OCI-LY3 (cell line): ENCODE measurements around the gene DAAM2.

Source experiments
- H2AFZ ChIP-seq: fragments of 200-600, 300-600 bp; shearing (Covaris generic); 2 replicates; pipeline ENCODE4 v1.6.0; 2014; ENCODE audit warnings: antibody characterized with exemption, low read depth, low read length
- H3K27ac ChIP-seq: fragments of 200-600, 300-600 bp; sonication (generic); 2 replicates; pipeline ENCODE4 v1.5.1; 2014; ENCODE audit warnings: mild to moderate bottlenecking, low read length, moderate library complexity, mixed read lengths
- H3K27me3 ChIP-seq: fragments of 200-600, 300-600 bp; sonication (generic); 2 replicates; pipeline ENCODE4 v1.6.1; 2014; ENCODE audit warnings: low read depth, low read length, mixed read lengths
- H3K36me3 ChIP-seq: fragments of 200-600, 300-600 bp; sonication (generic); replicated peaks from 2 replicates; pipeline ENCODE3; 2014; ENCODE audit warnings: low read depth, low read length, mixed read lengths
- H3K4me1 ChIP-seq: fragments of 300-600, 200-600 bp; sonication (generic); 2 replicates; pipeline ENCODE4 v1.6.1; 2014; ENCODE audit warnings: low read length, mixed read lengths
- H3K4me2 ChIP-seq: fragments of 200-600, 300-600 bp; sonication (generic); 2 replicates; pipeline ENCODE4 v1.6.1; 2014; ENCODE audit warnings: low read length, mixed read lengths
- H3K4me3 ChIP-seq: fragments of 300-600, 200-600 bp; sonication (generic); 2 replicates; pipeline ENCODE4 v1.5.1; 2014; ENCODE audit warnings: antibody characterized with exemption, mild to moderate bottlenecking, low read length, moderate library complexity
- H3K79me2 ChIP-seq: fragments of 300-600, 200-600 bp; shearing (Covaris generic); 2 replicates; pipeline ENCODE4 v1.6.1; 2014; ENCODE audit warnings: mild to moderate bottlenecking, low read length, mixed read lengths
- H3K9ac ChIP-seq: fragments of 300-600, 200-600 bp; shearing (Covaris generic); 2 replicates; pipeline ENCODE4 v1.6.0; 2014; ENCODE audit warnings: mild to moderate bottlenecking, low read length, moderate library complexity
- H3K9me3 ChIP-seq: fragments of 200-600, 300-600 bp; shearing (Covaris generic); 2 replicates; pipeline ENCODE4 v1.6.1; 2014; ENCODE audit warnings: low read length, mixed read lengths; ENCODE audit not compliant: insufficient read depth
- H4K20me1 ChIP-seq: fragments of 200-600, 300-600 bp; sonication (generic); 2 replicates; pipeline ENCODE4 v1.6.1; 2016; ENCODE audit warnings: low read length, mixed read lengths; ENCODE audit not compliant: insufficient read depth
- EZH2phosphoT487 ChIP-seq: fragments of 200-600 bp; shearing (Covaris generic); IDR thresholded peaks from 2 replicates; pipeline ENCODE4 v1.6.1; 2018; ENCODE audit warnings: antibody characterized with exemption, mixed run types, low read depth
- TF ChIP-seq, protein P1 (sequence below): fragments of 200-600, 300-600 bp; sonication (generic); IDR thresholded peaks from 2 replicates; pipeline ENCODE4 v1.5.1; 2014; ENCODE audit warnings: antibody characterized with exemption, low read length, low read depth

DAAM2 gene

DNA sequence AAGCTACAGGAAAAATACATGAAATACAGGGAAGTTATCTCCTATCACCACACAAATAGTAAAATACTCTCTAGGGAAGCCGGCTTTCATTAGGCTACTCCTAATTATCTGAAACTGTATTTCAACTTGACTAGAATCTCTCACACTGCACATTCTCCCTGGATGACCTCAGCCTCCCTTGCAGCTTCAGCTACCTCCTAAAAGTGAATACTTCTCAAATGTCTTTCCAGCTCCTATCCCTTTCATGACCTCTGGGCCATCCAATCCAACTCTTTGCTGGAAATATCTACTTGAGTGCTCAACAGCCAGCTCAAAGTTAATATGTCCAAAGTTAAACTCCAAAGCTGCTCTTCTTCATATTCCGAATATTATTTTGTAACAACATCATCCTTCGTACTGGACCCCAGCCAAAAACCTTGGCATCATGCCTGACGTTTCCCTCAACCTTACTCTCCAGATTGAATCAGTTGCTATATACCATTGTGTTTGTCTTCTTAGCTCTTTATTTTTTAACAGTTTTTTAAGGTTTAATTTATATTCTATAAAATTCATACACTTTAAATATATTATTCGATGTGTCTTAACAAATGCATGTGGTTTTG is 37.6 kb upstream of the DAAM2 start:
- no peaks in the 10 kb centered on the region for H4K20me1 ChIP-seq
- no peaks in the 10 kb centered on the region for H3K79me2 ChIP-seq
- no peak overlapping the region for H2AFZ ChIP-seq
- no peak overlapping the region for H3K4me2 ChIP-seq
- peaks cover 8% of the 10 kb centered on the region; the same call in 1 of the 2 replicates for H3K27me3 ChIP-seq
- no peaks in the 10 kb centered on the region for H3K36me3 ChIP-seq
- no peak overlapping the region for H3K9ac ChIP-seq
- H3K4me1 ChIP-seq: peaks cover 7% of the 10 kb centered on the region; the same call in 1 of the 2 replicates
- H3K27ac ChIP-seq: no peak overlapping the region
- H3K9me3 ChIP-seq: no peaks in the 10 kb centered on the region
- TF ChIP-seq EZH2phosphoT487: no peak
- TF ChIP-seq, protein P1, sequence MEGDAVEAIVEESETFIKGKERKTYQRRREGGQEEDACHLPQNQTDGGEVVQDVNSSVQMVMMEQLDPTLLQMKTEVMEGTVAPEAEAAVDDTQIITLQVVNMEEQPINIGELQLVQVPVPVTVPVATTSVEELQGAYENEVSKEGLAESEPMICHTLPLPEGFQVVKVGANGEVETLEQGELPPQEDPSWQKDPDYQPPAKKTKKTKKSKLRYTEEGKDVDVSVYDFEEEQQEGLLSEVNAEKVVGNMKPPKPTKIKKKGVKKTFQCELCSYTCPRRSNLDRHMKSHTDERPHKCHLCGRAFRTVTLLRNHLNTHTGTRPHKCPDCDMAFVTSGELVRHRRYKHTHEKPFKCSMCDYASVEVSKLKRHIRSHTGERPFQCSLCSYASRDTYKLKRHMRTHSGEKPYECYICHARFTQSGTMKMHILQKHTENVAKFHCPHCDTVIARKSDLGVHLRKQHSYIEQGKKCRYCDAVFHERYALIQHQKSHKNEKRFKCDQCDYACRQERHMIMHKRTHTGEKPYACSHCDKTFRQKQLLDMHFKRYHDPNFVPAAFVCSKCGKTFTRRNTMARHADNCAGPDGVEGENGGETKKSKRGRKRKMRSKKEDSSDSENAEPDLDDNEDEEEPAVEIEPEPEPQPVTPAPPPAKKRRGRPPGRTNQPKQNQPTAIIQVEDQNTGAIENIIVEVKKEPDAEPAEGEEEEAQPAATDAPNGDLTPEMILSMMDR: no peak
- H3K4me3 ChIP-seq: no peak overlapping the region

DNA sequence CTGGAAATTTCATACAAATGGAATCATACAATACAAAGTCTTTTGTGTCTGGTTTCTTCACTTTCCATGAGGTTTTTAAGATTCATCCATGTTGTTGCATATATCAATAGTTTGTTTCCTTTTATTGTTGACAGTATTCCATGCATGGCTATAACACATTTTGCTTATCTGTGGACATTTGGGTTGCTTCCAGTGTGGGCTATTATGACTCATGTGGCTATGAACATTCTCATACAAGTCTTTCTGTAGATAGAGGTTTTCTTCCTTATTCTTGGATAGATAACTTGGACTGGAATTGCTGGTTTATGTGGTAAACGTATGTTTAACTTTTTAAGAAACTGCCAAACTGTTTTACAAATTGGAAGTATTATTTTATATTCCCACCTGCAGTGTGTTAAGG is 36.9 kb upstream of the DAAM2 start:
- peaks cover 7% of the 10 kb centered on the region; the same call in 1 of the 2 replicates for H3K4me1 ChIP-seq
- H3K4me2 ChIP-seq: no peak overlapping the region
- no peak overlapping the region for H3K4me3 ChIP-seq
- no peak overlapping the region for H3K27ac ChIP-seq
- no peak overlapping the region for H2AFZ ChIP-seq
- H3K27me3 ChIP-seq: peaks cover 9% of the 10 kb centered on the region; the same call in 1 of the 2 replicates
- no peaks in the 10 kb centered on the region for H3K9me3 ChIP-seq
- H3K79me2 ChIP-seq: no peaks in the 10 kb centered on the region
- H3K9ac ChIP-seq: no peak overlapping the region
- H4K20me1 ChIP-seq: no peaks in the 10 kb centered on the region
- TF ChIP-seq, protein P1: no peak
- no peak for TF ChIP-seq EZH2phosphoT487
- H3K36me3 ChIP-seq: no peaks in the 10 kb centered on the region

DNA sequence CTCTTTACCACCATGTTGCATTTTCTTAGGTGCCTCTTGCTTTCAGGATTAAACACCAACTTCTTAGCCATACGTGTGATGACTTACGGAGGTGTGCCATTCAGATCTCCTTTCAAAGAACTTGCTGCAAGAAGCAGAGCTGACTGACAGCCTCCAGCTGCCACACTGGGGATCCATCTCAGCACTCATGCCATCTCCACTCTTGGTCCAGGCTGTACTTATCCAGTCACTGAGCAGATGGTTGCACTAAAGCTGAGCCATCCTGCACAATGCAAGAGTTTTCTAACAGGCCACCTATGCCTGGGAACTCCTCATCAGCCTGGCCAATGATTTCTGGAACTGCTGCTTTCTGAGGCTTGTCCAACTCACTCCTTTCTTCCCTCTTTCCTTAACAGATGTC is 35.6 kb upstream of the DAAM2 start:
- H3K27me3 ChIP-seq: peaks cover 9% of the 10 kb centered on the region; the same call in 1 of the 2 replicates
- H4K20me1 ChIP-seq: no peaks in the 10 kb centered on the region
- H3K9me3 ChIP-seq: no peaks in the 10 kb centered on the region
- no peak overlapping the region for H3K9ac ChIP-seq
- peaks cover 7% of the 10 kb centered on the region; the same call in 1 of the 2 replicates for H3K4me1 ChIP-seq
- no peaks in the 10 kb centered on the region for H3K36me3 ChIP-seq
- H3K4me3 ChIP-seq: no peak overlapping the region
- no peak overlapping the region for H2AFZ ChIP-seq
- no peak overlapping the region for H3K27ac ChIP-seq
- H3K79me2 ChIP-seq: no peaks in the 10 kb centered on the region
- TF ChIP-seq, protein P1: no peak
- TF ChIP-seq EZH2phosphoT487: no peak
- H3K4me2 ChIP-seq: no peak overlapping the region

DNA sequence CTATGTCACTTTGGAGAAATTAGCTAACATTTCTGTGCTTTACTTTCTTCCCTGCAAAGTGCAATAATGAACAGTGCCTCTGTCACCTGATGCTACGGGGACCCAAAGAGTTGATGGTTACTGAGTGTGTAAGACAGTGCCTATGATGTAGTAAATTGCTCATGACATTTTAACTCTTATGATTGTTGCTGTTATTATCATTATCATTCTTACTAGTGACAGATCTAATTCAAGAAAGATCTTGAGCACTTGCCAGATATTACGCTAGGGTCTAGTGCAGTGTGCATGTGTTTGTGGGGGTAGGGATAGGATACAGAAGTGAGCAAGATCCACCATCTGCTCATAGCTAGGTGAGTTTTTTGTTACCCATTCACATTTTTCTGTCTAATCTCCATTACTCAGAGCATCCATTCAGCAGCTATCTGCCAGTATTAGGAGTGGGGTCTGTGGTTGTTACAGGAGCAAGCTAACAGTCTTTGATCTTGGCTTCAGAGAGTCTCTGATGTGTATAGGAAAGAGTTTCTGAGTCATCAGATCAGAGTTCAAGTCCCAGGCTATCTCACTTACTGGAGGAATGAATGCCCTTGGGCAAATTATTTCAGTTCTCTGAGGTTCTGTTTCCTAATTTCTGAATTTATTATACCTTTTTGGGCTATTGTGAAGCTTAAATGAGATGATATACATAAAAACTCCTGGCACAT is 33.1 kb upstream of the DAAM2 start:
- Histone ChIP-seq H3K27ac (no peak overlapping the region), H2AFZ (no peak overlapping the region), H3K36me3 (no peaks in the 10 kb centered on the region), H3K9me3 (no peaks in the 10 kb centered on the region), H3K4me2 (no peak overlapping the region), H3K27me3 (peaks cover 9% of the 10 kb centered on the region; the same call in 1 of the 2 replicates), H3K79me2 (no peaks in the 10 kb centered on the region), H3K9ac (no peak overlapping the region), H3K4me3 (no peak overlapping the region), H4K20me1 (no peaks in the 10 kb centered on the region), H3K4me1 (no peaks in the 10 kb centered on the region)
- TF ChIP-seq, protein P1: no peak
- TF ChIP-seq EZH2phosphoT487: no peak
